GM21423 (cell line): Measurements from ENCODE around the gene SH3GLB2.
"Not testable (repeated sequence)": the region's sequence is repeated elsewhere in the genome, so short reads cannot be mapped to it uniquely, and the experiment has no call there.

Experiments used
- ATAC-seq: cut with Tn5 transposase; IDR thresholded peaks from one replicate; pipeline ENCODE4 v1.9.1; 2021; ENCODE audit warnings: mild to moderate bottlenecking, moderate library complexity; ENCODE audit not compliant: unreplicated experiment

The SH3GLB2 gene

DNA sequence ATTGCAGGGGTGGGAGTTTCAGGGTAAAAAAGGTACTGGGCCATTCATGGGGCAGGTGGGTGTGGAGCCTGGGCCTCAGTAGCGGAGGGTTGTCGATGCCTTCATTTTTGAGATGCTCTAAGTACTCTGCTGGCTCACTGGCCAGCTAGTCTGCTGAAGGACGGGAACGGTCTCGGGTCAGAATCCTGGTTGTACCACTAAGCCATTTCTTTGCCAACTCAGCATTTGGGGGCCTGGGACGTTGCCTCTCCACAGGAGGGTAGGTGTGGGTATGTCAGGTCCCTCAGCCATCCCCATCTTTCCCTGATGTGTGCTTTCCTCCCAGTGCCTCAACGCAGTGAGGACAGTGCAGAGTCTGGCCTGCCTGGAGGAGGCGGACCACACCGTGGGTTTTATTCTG lies 25.1 kb downstream of the SH3GLB2 start:
- ATAC-seq, result no peak

DNA sequence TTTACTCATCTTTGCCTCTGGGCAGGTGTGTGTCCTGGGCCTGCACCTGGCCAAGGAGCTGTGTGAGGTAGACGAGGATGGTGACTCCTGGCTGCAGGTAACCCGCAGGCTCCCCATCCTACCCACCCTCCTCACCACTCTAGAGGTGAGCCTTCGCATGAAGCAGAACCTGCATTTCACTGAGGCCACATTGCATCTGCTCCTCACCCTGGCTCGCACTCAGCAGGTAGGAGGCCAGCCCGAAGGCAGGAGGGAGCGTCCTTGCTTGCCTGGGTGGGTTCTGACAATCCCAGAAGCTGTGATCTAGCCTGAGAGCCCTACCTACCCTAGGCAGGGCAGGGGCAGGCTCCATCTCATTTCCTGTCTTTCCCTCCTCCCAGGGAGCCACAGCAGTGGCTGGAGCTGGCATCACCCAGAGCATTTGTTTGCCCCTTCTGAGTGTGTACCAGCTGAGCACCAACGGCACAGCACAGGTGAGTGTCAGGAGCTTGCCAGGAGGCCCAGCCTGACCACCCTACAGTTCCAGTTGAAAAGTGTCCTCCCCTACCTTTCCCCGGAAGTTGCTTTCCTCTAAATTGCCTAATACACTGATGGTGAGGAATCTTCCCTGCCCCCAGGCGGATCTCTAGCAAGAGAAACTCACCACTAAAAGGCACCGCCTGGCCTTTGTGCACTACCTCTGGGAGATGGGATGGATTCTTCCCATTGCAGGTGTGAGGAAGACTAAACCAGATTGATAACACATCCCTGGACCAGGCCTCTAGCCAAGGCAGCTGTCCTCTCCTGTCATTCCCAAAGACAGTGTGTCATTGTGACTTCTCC lies 26.4 kb downstream of the SH3GLB2 start:
- no peak for ATAC-seq

DNA sequence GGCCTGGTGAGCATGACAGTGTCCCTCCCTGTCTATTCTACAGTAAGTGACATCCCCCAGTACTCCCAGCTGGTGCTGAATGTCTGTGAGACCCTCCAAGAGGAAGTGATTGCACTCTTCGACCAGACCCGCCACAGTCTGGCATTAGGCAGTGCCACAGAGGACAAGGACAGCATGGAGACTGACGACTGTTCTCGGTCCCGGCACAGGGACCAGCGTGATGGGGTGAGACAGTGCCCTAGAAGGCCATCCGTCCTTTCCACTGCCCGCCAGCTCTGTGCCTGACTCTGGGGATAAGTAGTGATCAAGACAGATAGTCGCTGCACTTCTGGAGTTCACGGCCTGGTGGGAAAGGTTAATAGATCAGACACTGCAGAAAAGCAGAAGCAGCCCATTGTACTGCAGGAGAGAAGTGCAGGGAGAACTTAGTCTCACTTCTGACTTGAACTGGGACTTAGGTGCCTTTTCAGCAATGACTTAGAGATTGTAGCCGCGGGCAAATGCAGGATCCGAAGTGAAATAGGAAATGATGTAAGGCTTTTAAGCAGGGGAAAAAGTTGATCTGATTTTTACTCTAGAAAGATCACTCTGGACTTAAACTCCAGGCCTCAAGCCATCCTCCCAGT lies 28.4 kb downstream of the SH3GLB2 start:
- ATAC-seq, result no peak

DNA sequence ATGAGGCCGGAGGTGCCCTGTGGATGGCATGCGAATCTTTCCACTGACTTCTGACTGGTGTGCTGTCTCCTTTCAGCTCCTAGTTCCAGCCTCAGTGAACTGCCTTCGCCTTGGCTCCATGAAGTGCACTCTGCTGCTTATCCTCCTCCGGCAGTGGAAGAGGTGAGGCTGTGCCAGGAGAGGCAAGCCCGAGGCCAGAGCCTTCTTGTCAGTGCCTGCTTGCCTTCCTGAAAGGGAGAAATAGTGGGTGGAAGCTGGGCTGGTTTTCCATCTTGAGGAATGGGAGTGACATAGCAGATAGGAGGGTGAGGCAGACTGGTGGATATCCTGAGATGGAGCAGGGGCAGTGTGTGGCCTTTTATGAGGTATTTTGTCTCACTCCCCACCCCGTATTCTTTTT lies 29.7 kb downstream of the SH3GLB2 start:
- no peak for ATAC-seq

DNA sequence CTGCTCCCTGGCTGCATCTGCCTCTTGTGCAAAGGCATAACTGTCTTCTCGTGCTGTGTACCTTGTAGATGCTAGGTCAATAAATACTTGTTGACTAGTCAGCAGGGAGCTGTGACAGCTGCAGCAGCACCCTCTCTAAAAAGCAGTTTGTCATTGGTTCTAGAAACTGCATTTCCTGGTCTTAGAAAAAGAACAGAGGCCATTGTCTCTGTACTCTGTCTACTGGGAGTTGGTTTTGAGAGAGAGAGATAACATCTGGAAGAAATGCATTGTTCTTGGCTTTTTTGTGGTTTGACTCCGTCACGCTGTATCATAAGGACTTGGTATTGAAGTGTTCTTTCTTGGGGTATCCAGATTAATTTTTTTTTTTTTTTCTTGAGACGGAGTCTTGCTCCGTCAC lies 32.3 kb downstream of the SH3GLB2 start:
- no peak for ATAC-seq

DNA sequence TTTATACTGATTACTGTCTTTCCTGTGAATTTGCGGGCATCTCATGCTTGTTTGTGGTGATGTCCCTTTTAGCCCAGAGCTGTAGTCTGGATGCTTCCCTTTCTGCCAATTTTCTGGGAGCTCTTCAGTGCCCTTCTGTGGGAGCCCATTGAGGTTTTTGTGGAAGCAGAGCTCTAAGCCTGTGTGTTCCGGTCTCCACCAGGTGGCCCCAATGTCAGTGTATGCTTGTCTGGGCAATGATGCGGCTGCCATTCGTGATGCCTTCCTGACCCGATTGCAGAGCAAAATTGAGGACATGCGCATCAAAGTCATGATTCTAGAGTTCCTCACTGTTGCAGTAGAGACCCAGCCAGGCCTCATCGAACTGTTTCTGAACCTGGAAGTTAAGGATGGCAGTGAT lies 35.1 kb downstream of the SH3GLB2 start:
- ATAC-seq, result no peak

DNA sequence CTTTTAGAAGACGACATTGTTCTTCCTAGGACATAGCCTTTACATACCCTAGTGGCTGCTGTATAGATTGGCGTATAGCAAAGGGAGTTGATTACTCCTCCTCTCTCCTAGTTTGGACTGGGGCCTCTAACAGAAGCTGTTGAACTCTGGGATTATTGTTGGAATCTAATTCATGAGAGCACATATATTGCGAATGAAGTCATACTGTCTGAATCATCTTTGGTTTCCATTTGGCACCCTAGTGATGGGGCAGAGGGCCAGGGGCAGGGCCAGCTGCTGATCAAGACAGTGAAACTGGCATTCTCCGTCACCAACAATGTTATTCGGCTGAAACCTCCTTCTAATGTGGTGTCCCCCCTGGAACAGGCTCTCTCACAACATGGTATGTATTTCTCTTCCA lies 40.3 kb downstream of the SH3GLB2 start:
- ATAC-seq, result no peak

DNA sequence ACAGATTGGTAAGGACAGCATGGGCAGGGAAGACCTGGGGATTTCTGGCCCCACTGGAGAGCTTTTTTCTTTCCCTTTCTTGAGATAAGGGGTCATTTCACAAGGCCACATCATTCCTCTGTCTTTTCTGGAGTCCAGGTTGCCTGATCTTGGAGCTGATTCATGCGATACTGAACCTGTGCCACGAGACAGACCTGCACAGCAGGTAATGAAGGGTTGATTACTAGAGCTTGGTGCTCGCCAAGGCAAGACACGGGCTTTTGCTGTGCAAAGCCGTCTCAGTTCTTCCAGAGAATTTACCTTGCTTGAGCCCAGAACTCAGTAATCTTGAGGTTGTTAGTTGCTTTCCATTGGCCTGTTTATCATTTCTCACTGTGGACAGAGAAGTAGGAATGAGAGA lies 41.5 kb downstream of the SH3GLB2 start:
- ATAC-seq, result no peak

DNA sequence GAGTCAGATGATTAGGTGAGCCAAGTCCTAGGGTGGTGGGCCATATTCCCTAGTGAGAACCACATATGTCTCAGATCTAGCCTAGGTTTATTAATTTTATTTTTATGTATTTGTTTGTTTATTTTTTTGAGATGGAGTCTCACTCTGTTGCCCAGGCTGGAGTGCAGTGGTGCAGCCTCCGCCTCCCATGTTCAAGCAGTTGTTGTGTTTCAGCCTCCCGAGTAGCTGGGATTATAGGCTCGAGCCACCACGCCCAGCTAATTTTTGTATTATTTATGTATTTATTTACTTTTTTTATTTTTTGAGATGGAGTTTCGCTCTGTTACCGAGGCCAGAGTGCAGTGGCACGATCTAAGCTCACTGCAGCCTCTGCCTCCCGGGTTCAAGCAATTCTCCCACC lies 44.6 kb downstream of the SH3GLB2 start:
- ATAC-seq, result no peak

DNA sequence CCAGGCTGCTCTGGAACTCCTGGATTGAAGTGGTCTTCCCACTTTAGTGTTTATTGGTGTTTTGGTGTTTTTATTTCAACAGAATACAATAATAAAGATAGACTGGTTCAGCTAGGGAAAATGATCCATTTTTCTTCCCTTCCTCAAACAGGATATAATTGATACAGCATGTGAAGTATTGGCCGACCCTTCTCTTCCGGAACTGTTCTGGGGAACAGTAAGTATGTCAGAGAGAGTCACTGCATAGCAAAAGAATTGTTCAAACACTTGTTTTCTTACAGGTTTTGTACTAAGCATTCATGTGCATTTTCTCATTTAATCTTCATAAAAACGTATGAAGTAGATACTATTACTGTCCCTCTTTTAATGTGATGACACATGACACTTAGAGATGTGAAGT lies 49.0 kb downstream of the SH3GLB2 start:
- no peak for ATAC-seq

DNA sequence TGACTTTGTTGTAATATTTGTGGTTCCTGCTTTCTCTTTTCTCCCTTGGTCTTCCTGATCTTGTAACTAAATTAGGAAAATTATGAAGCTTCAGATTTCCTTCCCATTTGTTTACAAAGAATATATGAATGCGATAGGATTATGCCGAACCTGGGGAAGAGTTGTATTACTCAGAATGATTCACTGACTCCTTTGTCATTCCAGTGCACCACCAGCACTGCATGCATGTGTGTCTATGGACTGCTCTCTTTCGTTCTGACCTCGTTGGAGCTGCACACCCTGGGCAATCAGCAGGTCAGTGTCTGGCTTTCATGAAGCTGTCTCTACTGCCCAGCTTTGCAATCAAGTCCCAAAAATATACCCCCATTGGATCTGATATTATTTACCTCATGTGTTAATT lies 55.2 kb downstream of the SH3GLB2 start:
- no peak for ATAC-seq

DNA sequence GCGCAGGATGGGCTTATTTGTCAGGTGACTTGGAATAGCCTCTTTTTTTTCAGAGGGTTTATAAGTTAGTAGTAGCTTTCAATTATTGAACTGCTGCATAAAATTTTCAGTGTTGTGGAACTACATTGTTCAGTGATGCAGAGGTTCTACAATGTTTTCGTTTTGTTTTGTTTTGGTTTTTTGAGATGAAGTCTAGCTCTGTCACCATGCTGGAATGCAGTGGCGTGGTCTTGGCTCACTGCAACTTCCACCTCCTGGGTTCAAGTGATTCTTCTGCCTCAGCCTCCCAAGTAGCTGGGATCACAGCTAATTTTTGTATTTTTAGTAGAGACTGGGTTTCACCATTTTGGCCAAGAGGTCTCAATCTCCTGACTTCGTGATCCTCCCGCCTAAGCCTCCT lies 58.6 kb downstream of the SH3GLB2 start:
- ATAC-seq, result no peak

DNA sequence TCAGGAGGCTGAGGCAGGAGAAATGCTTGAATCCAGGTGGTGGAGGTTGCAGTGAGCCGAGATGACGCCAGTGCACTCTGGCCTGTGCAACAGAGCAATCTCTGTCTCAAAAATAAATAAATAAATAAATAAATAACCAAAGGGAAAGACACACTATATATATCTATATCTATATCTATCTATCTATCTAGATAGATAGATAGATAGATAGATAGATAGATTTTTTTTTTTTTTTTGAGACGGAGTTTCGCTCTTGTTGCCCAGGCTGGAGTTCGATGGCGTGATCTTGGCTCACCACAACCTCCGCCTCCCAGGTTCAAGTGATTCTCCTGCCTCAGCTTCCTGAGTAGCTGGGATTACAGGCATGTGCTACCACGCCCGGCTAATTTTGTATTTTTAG lies 66.7 kb downstream of the SH3GLB2 start:
- not testable (repeated sequence) for ATAC-seq
